GM12872 (cell line): ENCODE results near the gene ADGRD1.

Source experiments
- CTCF ChIP-seq: IDR thresholded peaks from 3 replicates; pipeline ENCODE4 v1.5.1; 2011; ENCODE audit warnings: low read depth, mild to moderate bottlenecking, low read length, moderate library complexity; ENCODE audit not compliant: insufficient read depth

ADGRD1 gene

GRCh38 chr12:130968611-130969010 is 14.9 kb downstream of the ADGRD1 start:
- TF ChIP-seq CTCF = no peak

GRCh38 chr12:130969223-130969622 is 15.5 kb downstream of the ADGRD1 start:
- no peak for TF ChIP-seq CTCF

GRCh38 chr12:130970165-130970907 is 16.6 kb downstream of the ADGRD1 start:
- TF ChIP-seq CTCF = no peak

- TF ChIP-seq CTCF = no peak
Measured at GRCh38 chr12:130970908-130971233, 17.2 kb downstream of the ADGRD1 start.

GRCh38 chr12:130971925-130972585 is 18.3 kb downstream of the ADGRD1 start:
- no peak for TF ChIP-seq CTCF

GRCh38 chr12:130972586-130972950 is 18.9 kb downstream of the ADGRD1 start:
- TF ChIP-seq CTCF = no peak

- no peak for TF ChIP-seq CTCF
Measured at GRCh38 chr12:130973109-130973508, 19.4 kb downstream of the ADGRD1 start.
